KOPT-K1 (cell line): Measurements from ENCODE around the gene PPCS.

Source experiments
- H3K27ac ChIP-seq: fragments of 200-600 bp; sonication (generic); 2 replicates; pipeline ENCODE4 v1.5.1; 2016; ENCODE audit warnings: antibody characterized with exemption, mild to moderate bottlenecking, low read depth, low read length; ENCODE audit not compliant: poor library complexity, severe bottlenecking
- H3K36me3 ChIP-seq: fragments of 200-600 bp; sonication (generic); 2 replicates; pipeline ENCODE4 v1.5.1; 2017; ENCODE audit warnings: antibody characterized with exemption, mild to moderate bottlenecking, low read length, moderate library complexity; ENCODE audit not compliant: insufficient read depth
- H3K9me3 ChIP-seq: fragments of 200-600 bp; sonication (generic); 2 replicates; pipeline ENCODE4 v1.5.1; 2017; ENCODE audit warnings: antibody characterized with exemption, low read length, mild to moderate bottlenecking; ENCODE audit not compliant: insufficient read depth, poor library complexity, severe bottlenecking

Gene PPCS

GRCh38 chr1:42456010-42456753 is at the start of gene PPCS, which contains the start of gene ZMYND12:
Gene PPCS, plus strand, starts transcription at chr1:42456543. Its CDS starts 23 bp downstream, at chr1:42456566.
Gene ZMYND12, minus strand, starts transcription at chr1:42456022. Its CDS starts 25 bp downstream, at chr1:42455997.
- no peaks in the 10 kb centered on the region for H3K9me3 ChIP-seq
- H3K36me3 ChIP-seq: peaks cover 32% of the 10 kb centered on the region
- peak within 1 kb of the TSS; percentile 92 for H3K27ac ChIP-seq

GRCh38 chr1:42414551-42415496 is 41.5 kb upstream of the PPCS start:
- H3K27ac ChIP-seq: no peak overlapping the region
- no peaks in the 10 kb centered on the region for H3K36me3 ChIP-seq
- H3K9me3 ChIP-seq: no peaks in the 10 kb centered on the region

- Histone ChIP-seq H3K9me3 (no peaks in the 10 kb centered on the region), H3K27ac (no peak overlapping the region), H3K36me3 (no peaks in the 10 kb centered on the region)
Measured at GRCh38 chr1:42417166-42417565, 39.2 kb upstream of the PPCS start.

- H3K36me3 ChIP-seq: no peaks in the 10 kb centered on the region
- no peaks in the 10 kb centered on the region for H3K9me3 ChIP-seq
- no peak overlapping the region for H3K27ac ChIP-seq
Measured at GRCh38 chr1:42418516-42418915, 37.8 kb upstream of the PPCS start.

- no peaks in the 10 kb centered on the region for H3K9me3 ChIP-seq
- no peaks in the 10 kb centered on the region for H3K36me3 ChIP-seq
- no peak overlapping the region for H3K27ac ChIP-seq
Measured at GRCh38 chr1:42419126-42419821, 37.1 kb upstream of the PPCS start.

- Histone ChIP-seq H3K36me3 (no peaks in the 10 kb centered on the region), H3K27ac (no peak overlapping the region), H3K9me3 (no peaks in the 10 kb centered on the region)
Measured at GRCh38 chr1:42420121-42420520, 36.2 kb upstream of the PPCS start.

- Histone ChIP-seq H3K27ac (no peak overlapping the region), H3K9me3 (no peaks in the 10 kb centered on the region), H3K36me3 (no peaks in the 10 kb centered on the region)
Measured at GRCh38 chr1:42420911-42421585, 35.3 kb upstream of the PPCS start.

- no peaks in the 10 kb centered on the region for H3K36me3 ChIP-seq
- no peak overlapping the region for H3K27ac ChIP-seq
- H3K9me3 ChIP-seq: no peaks in the 10 kb centered on the region
Measured at GRCh38 chr1:42422737-42423136, 33.6 kb upstream of the PPCS start.

- no peak overlapping the region for H3K27ac ChIP-seq
- no peaks in the 10 kb centered on the region for H3K9me3 ChIP-seq
Measured at GRCh38 chr1:42423681-42424080, 32.7 kb upstream of the PPCS start.

GRCh38 chr1:42424201-42424600 is 32.1 kb upstream of the PPCS start:
- Histone ChIP-seq H3K9me3 (no peaks in the 10 kb centered on the region), H3K27ac (no peak overlapping the region), H3K36me3 (no peaks in the 10 kb centered on the region)

More at GRCh38 chr1:42423681-42424080, 32.7 kb upstream of the PPCS start:
- no peaks in the 10 kb centered on the region for H3K36me3 ChIP-seq

- H3K27ac ChIP-seq: no peak overlapping the region
- no peaks in the 10 kb centered on the region for H3K9me3 ChIP-seq
- H3K36me3 ChIP-seq: no peaks in the 10 kb centered on the region
Measured at GRCh38 chr1:42427240-42427639, 29.1 kb upstream of the PPCS start.

- Histone ChIP-seq H3K27ac (no peak overlapping the region), H3K36me3 (no peaks in the 10 kb centered on the region), H3K9me3 (no peaks in the 10 kb centered on the region)
Measured at GRCh38 chr1:42429603-42430002, 26.7 kb upstream of the PPCS start.

- no peak overlapping the region for H3K27ac ChIP-seq
- H3K36me3 ChIP-seq: no peaks in the 10 kb centered on the region
- H3K9me3 ChIP-seq: no peaks in the 10 kb centered on the region
Measured at GRCh38 chr1:42430286-42431135, 25.8 kb upstream of the PPCS start.

- no peaks in the 10 kb centered on the region for H3K36me3 ChIP-seq
- H3K27ac ChIP-seq: no peak overlapping the region
- no peaks in the 10 kb centered on the region for H3K9me3 ChIP-seq
Measured at GRCh38 chr1:42431514-42431913, 24.8 kb upstream of the PPCS start.
